Activated T-helper 1 cell treated with anti-CD3 and anti-CD28 coated beads, Interleukin-12 subunit alpha, Interleukin-12 subunit beta, Interleukin-2, Interleukin-4 antibody, amounts not matched to agents 30 ng/mL and 10 ng/mL and 1 ng/mL, durations not matched to agents 14 hours and 24 hours and 36 hours (primary cell): ENCODE results near the gene BCLAF1. TPM values are rescaled to one million over a fixed set of nuclear protein-coding genes. Genes with fewer than 3 reads are reported as not detected.

Experiments used
- DNase-seq: peaks from one replicate; pipeline ENCODE4 v3.0.0; 2021; ENCODE audit warnings: low spot score
- H3K27ac Mint-ChIP-seq: one replicate; pipeline ENCODE4 v1.8.0; 2021; ENCODE audit warnings: mild to moderate bottlenecking, mixed read lengths
- H3K27me3 Mint-ChIP-seq: one replicate; pipeline ENCODE4 v1.8.0; 2022; ENCODE audit warnings: mild to moderate bottlenecking, moderate library complexity, mixed read lengths; ENCODE audit not compliant: insufficient read depth
- H3K36me3 Mint-ChIP-seq: one replicate; pipeline ENCODE4 v1.8.0; 2021; ENCODE audit warnings: low read depth, mixed read lengths
- H3K4me1 Mint-ChIP-seq: one replicate; pipeline ENCODE4 v1.8.0; 2021; ENCODE audit warnings: low read depth, mixed read lengths
- H3K4me3 Mint-ChIP-seq: one replicate; pipeline ENCODE4 v1.8.0; 2021; ENCODE audit warnings: mild to moderate bottlenecking, moderate library complexity, mixed read lengths
- H3K9me3 Mint-ChIP-seq: one replicate; pipeline ENCODE4 v1.8.0; 2021; ENCODE audit warnings: mixed read lengths
- intact Hi-C: fragments of 100-400 bp; cut with micrococcal nuclease; formaldehyde crosslinking; loops from one replicate; pipeline ENCODE4 v1.15.1; 2024
- total RNA-seq: library from RNA; stranded (reverse); gene quantifications from 2 replicates; pipeline ENCODE4 v1.2.3, GENCODE V29; 2022

The BCLAF1 gene
- total RNA-seq: 233 and 237 TPM in 2 replicates

- peaks cover 22% of the 10 kb centered on the region for H3K36me3 Mint-ChIP-seq
- intact Hi-C loops: loop anchor here (1.0 to 2.0 kb wide), 9 partner anchors 28 to 1235 kb away; partner anchors contain the start of genes AHI1, HBS1L, MAP7 and MTFR2
Observed at GRCh38 chr6:136289579-136290409, at the start of gene BCLAF1. TSS of gene BCLAF1 (minus strand) at chr6:136289846. CDS start at chr6:136279866, 9,980 bp downstream.

GRCh38 chr6:136338486-136338885 lies 48.8 kb upstream of the BCLAF1 start:
- H3K27me3 Mint-ChIP-seq: peaks cover 4% of the 10 kb centered on the region
- no peak overlapping the region for H3K4me3 Mint-ChIP-seq
- no peaks in the 10 kb centered on the region for H3K36me3 Mint-ChIP-seq
- no peak overlapping the region for H3K27ac Mint-ChIP-seq
- no peaks in the 10 kb centered on the region for H3K4me1 Mint-ChIP-seq
- intact Hi-C loops: no loop called here
- DNase-seq: no peak
- no peaks in the 10 kb centered on the region for H3K9me3 Mint-ChIP-seq

More at GRCh38 chr6:136289579-136290409, at the start of gene BCLAF1:
- peaks cover 48% of the 10 kb centered on the region for H3K4me1 Mint-ChIP-seq
- no peaks in the 10 kb centered on the region for H3K9me3 Mint-ChIP-seq
- peak within 1 kb of the TSS; percentile 99 for H3K27ac Mint-ChIP-seq
- peak; percentile 100 for DNase-seq
- peak within 1 kb of the TSS; percentile 98 for H3K4me3 Mint-ChIP-seq
- H3K27me3 Mint-ChIP-seq: peaks cover 2% of the 10 kb centered on the region

GRCh38 chr6:136337606-136338005 lies 48.0 kb upstream of the BCLAF1 start:
- no peak overlapping the region for H3K4me3 Mint-ChIP-seq
- no peaks in the 10 kb centered on the region for H3K36me3 Mint-ChIP-seq
- DNase-seq: no peak
- intact Hi-C loops: no loop called here
- H3K27me3 Mint-ChIP-seq: peaks cover 4% of the 10 kb centered on the region
- H3K4me1 Mint-ChIP-seq: no peaks in the 10 kb centered on the region
- no peaks in the 10 kb centered on the region for H3K9me3 Mint-ChIP-seq
- no peak overlapping the region for H3K27ac Mint-ChIP-seq

DNA sequence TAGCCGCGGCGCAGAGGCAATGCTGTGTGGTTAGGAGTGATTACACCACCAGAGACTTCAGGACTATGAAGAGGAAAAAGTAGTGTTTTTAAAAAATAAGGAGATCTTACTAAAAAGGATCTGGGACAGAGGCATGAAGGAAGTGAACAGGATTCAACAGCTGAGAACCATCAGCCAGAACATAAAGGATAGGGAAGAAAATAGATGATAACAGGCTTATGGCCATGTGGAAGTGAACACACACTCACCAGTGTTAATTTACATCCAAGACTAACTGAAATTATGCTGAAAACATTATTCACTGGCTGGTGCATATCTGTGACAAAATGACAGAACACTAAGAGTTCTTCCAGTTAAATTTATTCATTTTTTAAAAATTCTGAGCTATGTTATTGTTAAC lies 47.5 kb upstream of the BCLAF1 start:
- peaks cover 4% of the 10 kb centered on the region for H3K27me3 Mint-ChIP-seq
- intact Hi-C loops: no loop called here
- H3K4me1 Mint-ChIP-seq: no peaks in the 10 kb centered on the region
- no peaks in the 10 kb centered on the region for H3K9me3 Mint-ChIP-seq
- H3K4me3 Mint-ChIP-seq: no peak overlapping the region
- H3K27ac Mint-ChIP-seq: no peak overlapping the region
- H3K36me3 Mint-ChIP-seq: no peaks in the 10 kb centered on the region
- no peak for DNase-seq

- Mint-ChIP-seq H3K9me3 (no peaks in the 10 kb centered on the region), H3K27ac (no peak overlapping the region), H3K27me3 (no peaks in the 10 kb centered on the region), H3K36me3 (no peaks in the 10 kb centered on the region), H3K4me3 (no peak overlapping the region), H3K4me1 (no peaks in the 10 kb centered on the region)
- no peak for DNase-seq
- intact Hi-C loops: no loop called here
Observed at GRCh38 chr6:136335736-136336363, 46.2 kb upstream of the BCLAF1 start.

GRCh38 chr6:136334853-136335252 lies 45.2 kb upstream of the BCLAF1 start:
- no peaks in the 10 kb centered on the region for H3K27me3 Mint-ChIP-seq
- intact Hi-C loops: no loop called here
- H3K4me1 Mint-ChIP-seq: no peaks in the 10 kb centered on the region
- H3K27ac Mint-ChIP-seq: no peak overlapping the region
- DNase-seq: no peak
- no peaks in the 10 kb centered on the region for H3K36me3 Mint-ChIP-seq
- H3K4me3 Mint-ChIP-seq: no peak overlapping the region
- H3K9me3 Mint-ChIP-seq: no peaks in the 10 kb centered on the region

DNA sequence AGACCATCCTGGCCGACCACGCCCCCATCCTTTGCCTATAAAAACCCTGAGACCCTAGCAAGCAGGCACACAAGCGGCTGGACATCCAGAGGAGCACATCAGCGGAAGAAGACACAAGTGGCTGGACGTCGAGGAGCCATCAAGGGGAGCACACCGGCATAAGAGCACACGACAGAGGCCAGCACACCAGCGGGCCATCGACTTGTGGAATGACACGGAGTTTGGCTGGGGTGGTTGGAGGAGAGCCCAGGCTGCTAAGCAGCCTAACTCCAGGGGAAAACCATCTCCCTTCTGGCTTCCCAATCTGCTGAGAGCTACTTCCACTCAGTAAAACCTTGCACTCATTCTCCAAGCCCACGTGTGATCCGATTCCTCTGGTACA lies 44.8 kb upstream of the BCLAF1 start:
- Mint-ChIP-seq H3K27me3 (no peaks in the 10 kb centered on the region), H3K27ac (no peak overlapping the region), H3K4me1 (no peaks in the 10 kb centered on the region), H3K4me3 (no peak overlapping the region), H3K36me3 (no peaks in the 10 kb centered on the region), H3K9me3 (no peaks in the 10 kb centered on the region)
- DNase-seq: no peak
- intact Hi-C loops: no loop called here

DNA sequence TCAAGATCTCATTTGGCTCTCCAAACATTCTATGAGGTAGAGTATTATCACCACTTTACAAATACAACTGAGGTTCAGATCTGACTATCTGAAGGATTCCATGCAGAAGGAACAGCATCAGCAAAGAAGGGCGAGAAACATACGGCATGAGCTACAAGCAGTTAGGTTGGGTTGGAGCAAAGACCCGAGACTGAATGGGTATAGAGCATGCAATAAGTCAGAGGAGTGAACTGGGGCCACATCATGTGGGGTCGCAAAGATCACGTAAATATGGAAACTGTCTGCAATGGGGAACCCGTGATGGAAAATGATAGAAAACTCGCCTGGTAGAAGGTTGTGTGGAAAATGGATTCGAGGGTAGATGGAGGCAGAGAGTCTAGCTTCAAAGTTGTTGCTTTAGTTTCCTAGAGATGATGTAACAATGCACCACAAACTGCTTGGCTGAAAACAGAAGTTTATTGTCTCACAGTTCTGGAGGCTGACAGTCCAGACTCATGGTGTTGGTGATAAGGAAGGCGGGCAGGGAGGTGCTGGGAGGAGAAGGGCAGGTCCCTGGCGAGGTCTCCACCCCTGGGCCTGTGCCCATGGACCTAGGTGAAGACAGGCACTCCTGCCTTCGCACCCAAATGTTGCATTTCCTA lies 44.3 kb upstream of the BCLAF1 start:
- no peaks in the 10 kb centered on the region for H3K9me3 Mint-ChIP-seq
- intact Hi-C loops: no loop called here
- no peaks in the 10 kb centered on the region for H3K4me1 Mint-ChIP-seq

DNA sequence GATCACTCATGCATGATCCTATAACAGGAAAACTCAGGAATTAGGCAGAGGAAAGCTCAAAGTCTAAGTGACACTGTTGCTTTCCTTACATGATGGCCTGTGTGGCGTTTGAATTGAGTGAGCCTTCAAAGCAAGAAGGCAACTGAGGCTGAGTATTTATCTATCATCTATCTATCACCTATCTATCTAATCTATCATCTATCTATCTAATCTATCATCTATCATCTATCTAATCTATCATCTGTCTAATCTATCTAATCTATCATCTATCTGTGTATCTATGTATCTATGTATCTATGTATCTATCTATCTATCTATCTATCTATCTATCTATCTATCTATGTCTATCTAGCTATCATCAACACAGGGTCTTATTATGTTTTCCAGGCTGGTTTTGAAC lies 41.8 kb upstream of the BCLAF1 start:
- Mint-ChIP-seq H3K27me3 (peaks cover 3% of the 10 kb centered on the region), H3K36me3 (no peaks in the 10 kb centered on the region), H3K4me3 (no peak overlapping the region), H3K27ac (no peak overlapping the region), H3K4me1 (no peaks in the 10 kb centered on the region), H3K9me3 (no peaks in the 10 kb centered on the region)
- no peak for DNase-seq
- intact Hi-C loops: no loop called here

More for the DNA sequence above, 44.3 kb upstream of the BCLAF1 start:
- H3K27me3 Mint-ChIP-seq: no peaks in the 10 kb centered on the region
- no peak for DNase-seq
- H3K36me3 Mint-ChIP-seq: no peaks in the 10 kb centered on the region
- H3K27ac Mint-ChIP-seq: no peak overlapping the region
- H3K4me3 Mint-ChIP-seq: no peak overlapping the region

DNA sequence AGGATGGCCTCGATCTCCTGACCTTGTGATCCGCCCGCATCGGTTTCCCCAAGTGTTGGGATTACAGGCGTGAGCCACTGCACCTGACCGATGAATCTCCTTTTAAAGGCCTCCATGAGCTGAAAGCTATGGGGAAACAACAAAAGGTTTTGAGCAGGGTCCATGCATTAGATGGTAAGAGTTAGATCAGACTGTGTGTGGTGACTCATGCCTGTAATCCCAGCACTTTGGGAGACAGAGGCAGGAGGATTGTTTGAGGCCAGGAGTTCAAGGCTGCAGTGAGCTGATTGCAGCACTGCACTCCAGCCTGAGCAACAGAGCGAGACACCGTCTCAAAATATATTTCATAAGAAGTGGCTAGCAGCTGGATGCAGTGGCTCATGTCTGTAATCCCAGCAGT lies 41.0 kb upstream of the BCLAF1 start:
- no peak for DNase-seq
- intact Hi-C loops: no loop called here
- Mint-ChIP-seq H3K4me1 (no peaks in the 10 kb centered on the region), H3K4me3 (no peak overlapping the region), H3K27me3 (peaks cover 3% of the 10 kb centered on the region), H3K27ac (no peak overlapping the region), H3K9me3 (no peaks in the 10 kb centered on the region), H3K36me3 (no peaks in the 10 kb centered on the region)

DNA sequence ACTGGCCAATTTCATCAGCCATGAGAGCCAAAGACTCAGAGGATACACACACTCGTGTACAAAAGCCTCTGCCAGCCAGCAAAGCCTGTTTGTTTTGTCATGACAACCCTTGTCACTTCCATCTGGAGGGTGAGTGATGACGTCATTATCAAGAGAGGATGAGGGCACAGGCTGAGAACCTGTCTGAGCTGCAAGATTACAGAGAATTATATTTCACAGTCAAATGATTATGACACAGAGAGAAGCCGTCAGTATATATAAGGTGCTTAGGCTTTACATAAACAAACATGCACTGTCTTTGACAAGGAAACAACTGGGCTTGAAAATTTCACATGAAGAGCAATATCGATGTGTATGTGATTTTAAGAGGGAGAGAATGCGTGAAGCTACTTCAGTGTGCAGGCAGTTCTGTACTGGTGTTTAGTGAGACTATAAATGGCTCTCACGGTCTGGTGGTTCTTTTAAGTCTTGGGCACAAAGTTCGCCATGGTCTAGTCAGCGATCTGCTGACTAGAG lies 36.5 kb upstream of the BCLAF1 start:
- Mint-ChIP-seq H3K36me3 (no peaks in the 10 kb centered on the region), H3K27me3 (peaks cover 7% of the 10 kb centered on the region), H3K4me1 (no peaks in the 10 kb centered on the region), H3K4me3 (no peak overlapping the region), H3K9me3 (no peaks in the 10 kb centered on the region), H3K27ac (no peak overlapping the region)
- DNase-seq: no peak
- intact Hi-C loops: no loop called here

DNA sequence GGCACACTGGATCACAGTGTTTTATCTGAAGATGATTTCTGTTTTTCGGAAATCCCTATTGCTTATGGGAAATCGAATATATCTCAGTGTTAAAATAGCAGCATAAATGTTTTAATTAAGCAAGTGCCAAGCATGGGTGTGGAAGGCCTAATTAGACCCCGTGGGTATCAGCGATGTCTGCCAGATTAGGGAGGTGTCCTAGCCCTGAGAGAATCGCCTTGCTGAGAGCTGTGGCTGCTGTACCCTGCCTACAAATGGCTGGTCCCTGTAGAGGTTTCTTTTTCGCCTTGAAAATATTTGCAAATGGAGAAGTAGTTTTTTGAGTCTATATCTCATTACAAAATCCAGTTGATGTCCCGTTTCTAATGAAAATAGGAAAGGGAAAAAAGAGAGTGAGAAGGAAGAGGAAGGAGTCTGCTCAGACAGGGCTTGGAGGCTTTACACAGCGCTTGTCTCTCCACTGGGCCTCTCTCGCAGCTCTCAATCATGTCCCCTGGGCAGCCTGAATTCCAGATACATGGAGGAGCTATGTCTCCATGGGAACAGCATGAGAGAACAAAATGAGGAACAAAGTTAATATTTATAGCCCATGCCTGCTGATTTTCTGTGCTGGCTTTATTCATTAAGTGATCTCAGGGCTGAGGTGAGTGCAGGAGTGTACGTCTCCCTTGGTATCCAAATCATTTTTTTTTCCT lies 35.2 kb upstream of the BCLAF1 start:
- DNase-seq: no peak
- intact Hi-C loops: no loop called here
- H3K4me1 Mint-ChIP-seq: no peaks in the 10 kb centered on the region
- H3K9me3 Mint-ChIP-seq: no peaks in the 10 kb centered on the region
- no peak overlapping the region for H3K4me3 Mint-ChIP-seq
- H3K36me3 Mint-ChIP-seq: no peaks in the 10 kb centered on the region
- no peak overlapping the region for H3K27ac Mint-ChIP-seq
- H3K27me3 Mint-ChIP-seq: peaks cover 7% of the 10 kb centered on the region
